DND-41 (cell line): Measurements from ENCODE around the gene ME3.

Experiments
- CTCF ChIP-seq: IDR thresholded peaks from 2 replicates; pipeline ENCODE4 v1.5.1; 2012; ENCODE audit warnings: borderline replicate concordance, low read length, moderate library complexity, mild to moderate bottlenecking; ENCODE audit not compliant: poor library complexity, severe bottlenecking; ENCODE audit errors: extremely low read depth
- EZH2 ChIP-seq: IDR thresholded peaks from 3 replicates; pipeline ENCODE4 v1.6.1; 2012; ENCODE audit warnings: borderline replicate concordance, low read depth, mild to moderate bottlenecking, moderate library complexity, low read length, inconsistent platforms; ENCODE audit not compliant: severe bottlenecking

GRCh38 chr11:86710936-86711335 is 38.5 kb upstream of the ME3 start:
- no peak for TF ChIP-seq CTCF
- TF ChIP-seq EZH2: no peak
